Left ventricle myocardium superior (tissue), 1 donor: ENCODE data around the gene LAS1L. TPM values are rescaled to one million over a fixed set of nuclear protein-coding genes. Genes with fewer than 3 reads are reported as not detected.
A peak's percentile ranks its signal among the peaks of the same experiment; 100 is the strongest.
"Not testable (repeated sequence)": the region's sequence is repeated elsewhere in the genome, so short reads cannot be mapped to it uniquely, and the experiment has no call there.

ENCODE experiments used
- ATAC-seq: fragments of 200-7000 bp; cut with Tn5 transposase; one replicate; pipeline ENCODE4 v1.9.1; 2020; ENCODE audit warnings: mild to moderate bottlenecking, moderate library complexity
- DNase-seq: peaks from one replicate; pipeline ENCODE4 v3.0.0-alpha.2; 2020
- intact Hi-C: fragments of 100-400 bp; cut with micrococcal nuclease; formaldehyde crosslinking; loops from one replicate; pipeline ENCODE4 v1.11.0; 2022
- long read RNA-seq: library from polyadenylated mRNA; unstranded; transcript quantifications from one replicate; pipeline ENCODE4 v2.0.0, GENCODE V29; 2021
- total RNA-seq: library from RNA; stranded (reverse); fragmentation: NEBNext Ultra II Directional; extraction: Animal tissue kit (Norgen Biotek cat#: 25700); gene quantifications from one replicate; pipeline ENCODE4 v1.2.1, GENCODE V29; 2021
- donor health status: DM: no; HTN: yes; CAD: no; lungs with severe emphysema.

The LAS1L gene
- total RNA-seq: 16.5 TPM
- long read RNA-seq, transcript LAS1L-202 (13 exons, 2,386 nt): major isoform, 10 of 35 reads
- long read RNA-seq, partial matches to known transcripts: 5 of 35 reads
- long read RNA-seq, other reads (novel, unspliced or antisense): 16 of 35 reads

- DNase-seq: peak; percentile 92
- intact Hi-C loops: no loop called here
- peak; percentile 100 for ATAC-seq
These were observed at the start of gene LAS1L for GRCh38 chrX:65534450-65535292. TSS of gene LAS1L (minus strand) at chrX:65534787. CDS start at chrX:65534715, 72 bp downstream.

- intact Hi-C loops: loop anchor here (2.0 kb wide), 1 partner anchor 404 kb away; no protein-coding TSS in a partner anchor
- DNase-seq (no peak), ATAC-seq (no peak)
These were observed 48.0 kb upstream of the LAS1L start for GRCh38 chrX:65582450-65583082.

GRCh38 chrX:65581661-65582339, 47.2 kb upstream of the LAS1L start:
- peak; percentile 79 for ATAC-seq
- intact Hi-C loops: loop anchor here (2.0 kb wide), 1 partner anchor 405 kb away; no protein-coding TSS in a partner anchor
- no peak for DNase-seq

GRCh38 chrX:65578346-65578745, 43.8 kb upstream of the LAS1L start:
- ATAC-seq (no peak), DNase-seq (no peak)
- intact Hi-C loops: no loop called here

- intact Hi-C loops: no loop called here
- ATAC-seq (no peak), DNase-seq (no peak)
These were observed 41.6 kb upstream of the LAS1L start for GRCh38 chrX:65576160-65576559.

- intact Hi-C loops: no loop called here
- ATAC-seq: no peak
- DNase-seq: no peak
These were observed 40.4 kb upstream of the LAS1L start for GRCh38 chrX:65575022-65575421.

- ATAC-seq: no peak
- no peak for DNase-seq
- intact Hi-C loops: no loop called here
These were observed 39.8 kb upstream of the LAS1L start for GRCh38 chrX:65574356-65574755.

GRCh38 chrX:65572971-65573370, 38.4 kb upstream of the LAS1L start:
- DNase-seq: no peak
- intact Hi-C loops: no loop called here
- ATAC-seq: no peak

GRCh38 chrX:65562850-65563249, 28.3 kb upstream of the LAS1L start:
- ATAC-seq, intact Hi-C loops, DNase-seq: not testable (repeated sequence)

GRCh38 chrX:65551489-65552339, 17.1 kb upstream of the LAS1L start:
- DNase-seq: no peak
- ATAC-seq: no peak
- intact Hi-C loops: no loop called here

GRCh38 chrX:65551086-65551485, 16.5 kb upstream of the LAS1L start:
- intact Hi-C loops: no loop called here
- DNase-seq: no peak
- no peak for ATAC-seq

- ATAC-seq (no peak), DNase-seq (no peak)
- intact Hi-C loops: no loop called here
These were observed 10.9 kb upstream of the LAS1L start for GRCh38 chrX:65545456-65545855.

GRCh38 chrX:65537229-65537628, 2.6 kb upstream of the LAS1L start:
- DNase-seq (no peak), ATAC-seq (no peak)
- intact Hi-C loops: no loop called here

GRCh38 chrX:65536291-65536690, 1.7 kb upstream of the LAS1L start:
- ATAC-seq (no peak), DNase-seq (no peak)
- intact Hi-C loops: no loop called here

GRCh38 chrX:65532016-65532415, 2.6 kb downstream of the LAS1L start:
- intact Hi-C loops: no loop called here
- ATAC-seq: no peak
- no peak for DNase-seq

GRCh38 chrX:65528705-65529340, 5.8 kb downstream of the LAS1L start:
- peak; percentile 59 for ATAC-seq
- intact Hi-C loops: no loop called here
- DNase-seq: peak; percentile 54

- peak; percentile 43 for ATAC-seq
- no peak for DNase-seq
- intact Hi-C loops: no loop called here
These were observed 6.3 kb downstream of the LAS1L start for GRCh38 chrX:65528293-65528692.

GRCh38 chrX:65524139-65524538, 10.4 kb downstream of the LAS1L start:
- intact Hi-C loops: no loop called here
- DNase-seq (no peak), ATAC-seq (no peak)
